ENCODE data around the gene GABBR2. TPM values are rescaled to one million over a fixed set of nuclear protein-coding genes. Genes with fewer than 3 reads are reported as not detected.
A peak's percentile ranks its signal among the peaks of the same experiment; 100 is the strongest.

Gene GABBR2
- total RNA-seq, 2 experiments from 2014 or later, result not detected

- H3K4me1 ChIP-seq (ENCODE audit: insufficient read depth, low read length, poor library complexity, severe bottlenecking), result no peaks in the 10 kb centered on the region
- no TSS peak for BruUV-seq (replicated peaks)
- H2AFZ ChIP-seq (ENCODE audit: low read length), result no peak overlapping the region
- no peaks in the 10 kb centered on the region for H3K9me2 ChIP-seq (ENCODE audit: insufficient read depth, low read length)
- DNase-seq (ENCODE audit: low spot score), result peak; percentile 89
- no peaks in the 10 kb centered on the region for H3K9me3 ChIP-seq (ENCODE audit: low read length)
- no peaks in the 10 kb centered on the region for H4K20me1 ChIP-seq (ENCODE audit: insufficient read depth, low read length)
- no peaks in the 10 kb centered on the region for H3K36me3 ChIP-seq (ENCODE audit: insufficient read depth, low read length)
- CTCF ChIA-PET (ENCODE audit: unreplicated experiment), result interaction anchor here (0.5 to 0.9 kb wide), 2 partner anchors 249 to 459 kb away, joined by 4 to 5 read pairs; no protein-coding TSS in a partner anchor
- H3K4me3 ChIP-seq (ENCODE audit: low read depth, low read length, poor library complexity, severe bottlenecking), result no peak overlapping the region
- no peak overlapping the region for H3K4me2 ChIP-seq (ENCODE audit: low read length)
- no peaks in the 10 kb centered on the region for H3K79me2 ChIP-seq (ENCODE audit: insufficient read depth, low read depth, low read length)
- POLR2A ChIA-PET, result no interaction called here
- intact Hi-C loops (cut with micrococcal nuclease; ENCODE audit: unreplicated experiment), result loop anchor here (1.0 to 10.0 kb wide), 4 partner anchors 47 to 476 kb away; no protein-coding TSS in a partner anchor
- H3K27ac ChIP-seq (ENCODE audit: low read depth, low read length, poor library complexity, severe bottlenecking), result no peak overlapping the region
- TF ChIP-seq, protein P1, sequence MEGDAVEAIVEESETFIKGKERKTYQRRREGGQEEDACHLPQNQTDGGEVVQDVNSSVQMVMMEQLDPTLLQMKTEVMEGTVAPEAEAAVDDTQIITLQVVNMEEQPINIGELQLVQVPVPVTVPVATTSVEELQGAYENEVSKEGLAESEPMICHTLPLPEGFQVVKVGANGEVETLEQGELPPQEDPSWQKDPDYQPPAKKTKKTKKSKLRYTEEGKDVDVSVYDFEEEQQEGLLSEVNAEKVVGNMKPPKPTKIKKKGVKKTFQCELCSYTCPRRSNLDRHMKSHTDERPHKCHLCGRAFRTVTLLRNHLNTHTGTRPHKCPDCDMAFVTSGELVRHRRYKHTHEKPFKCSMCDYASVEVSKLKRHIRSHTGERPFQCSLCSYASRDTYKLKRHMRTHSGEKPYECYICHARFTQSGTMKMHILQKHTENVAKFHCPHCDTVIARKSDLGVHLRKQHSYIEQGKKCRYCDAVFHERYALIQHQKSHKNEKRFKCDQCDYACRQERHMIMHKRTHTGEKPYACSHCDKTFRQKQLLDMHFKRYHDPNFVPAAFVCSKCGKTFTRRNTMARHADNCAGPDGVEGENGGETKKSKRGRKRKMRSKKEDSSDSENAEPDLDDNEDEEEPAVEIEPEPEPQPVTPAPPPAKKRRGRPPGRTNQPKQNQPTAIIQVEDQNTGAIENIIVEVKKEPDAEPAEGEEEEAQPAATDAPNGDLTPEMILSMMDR (conservative IDR thresholded peaks at IDR 0.05; ENCODE audit: low read length), result peak; percentile 98
- TF ChIP-seq EZH2phosphoT487 (IDR thresholded peaks at IDR 0.05; ENCODE audit: borderline replicate concordance, low read depth, low read length), result no peak
Observed at GRCh38 chr9:98315551-98316060, 393.1 kb downstream of the GABBR2 start.

GRCh38 chr9:98315067-98315453, 393.7 kb downstream of the GABBR2 start:
- TF ChIP-seq EZH2phosphoT487 (IDR thresholded peaks at IDR 0.05; ENCODE audit: borderline replicate concordance, low read depth, low read length), result no peak
- TF ChIP-seq, protein P1 (conservative IDR thresholded peaks at IDR 0.05; ENCODE audit: low read length), result no peak
- H3K9me2 ChIP-seq (ENCODE audit: insufficient read depth, low read length), result no peaks in the 10 kb centered on the region
- intact Hi-C loops (cut with micrococcal nuclease; ENCODE audit: unreplicated experiment), result loop anchor here (1.0 to 10.0 kb wide), 4 partner anchors 47 to 476 kb away; no protein-coding TSS in a partner anchor
- ChIA-PET CTCF (ENCODE audit: unreplicated experiment) (no interaction called here), POLR2A (interaction anchor here (0.5 kb wide), 1 partner anchor 10 kb away, joined by 4 read pairs; no protein-coding TSS in a partner anchor)
- no TSS peak for BruUV-seq (replicated peaks)
- no peaks in the 10 kb centered on the region for H3K79me2 ChIP-seq (ENCODE audit: insufficient read depth, low read depth, low read length)
- H4K20me1 ChIP-seq (ENCODE audit: insufficient read depth, low read length), result no peaks in the 10 kb centered on the region
- no peak overlapping the region for H3K4me2 ChIP-seq (ENCODE audit: low read length)
- H3K4me1 ChIP-seq (ENCODE audit: insufficient read depth, low read length, poor library complexity, severe bottlenecking), result no peaks in the 10 kb centered on the region
- no peaks in the 10 kb centered on the region for H3K36me3 ChIP-seq (ENCODE audit: insufficient read depth, low read length)
- no peak overlapping the region for H2AFZ ChIP-seq (ENCODE audit: low read length)
- no peak overlapping the region for H3K27ac ChIP-seq (ENCODE audit: low read depth, low read length, poor library complexity, severe bottlenecking)
- no peaks in the 10 kb centered on the region for H3K9me3 ChIP-seq (ENCODE audit: low read length)
- H3K4me3 ChIP-seq (ENCODE audit: low read depth, low read length, poor library complexity, severe bottlenecking), result no peak overlapping the region
- no peak for DNase-seq (ENCODE audit: low spot score)

- POLR2A ChIA-PET, result interaction anchor here (0.5 kb wide), 1 partner anchor 10 kb away, joined by 4 read pairs; no protein-coding TSS in a partner anchor
Observed at GRCh38 chr9:98314381-98315066, 394.2 kb downstream of the GABBR2 start.

More at GRCh38 chr9:98314381-98315066, 394.2 kb downstream of the GABBR2 start:
- no peaks in the 10 kb centered on the region for H3K9me3 ChIP-seq (ENCODE audit: low read length)
- no peak for TF ChIP-seq EZH2phosphoT487 (IDR thresholded peaks at IDR 0.05; ENCODE audit: borderline replicate concordance, low read depth, low read length)
- TF ChIP-seq, protein P1 (conservative IDR thresholded peaks at IDR 0.05; ENCODE audit: low read length), result no peak
- intact Hi-C loops (cut with micrococcal nuclease; ENCODE audit: unreplicated experiment), result loop anchor here (1.0 to 10.0 kb wide), 4 partner anchors 48 to 477 kb away; no protein-coding TSS in a partner anchor
- H3K79me2 ChIP-seq (ENCODE audit: insufficient read depth, low read depth, low read length), result no peaks in the 10 kb centered on the region
- CTCF ChIA-PET (ENCODE audit: unreplicated experiment), result no interaction called here
- BruUV-seq (replicated peaks), result no TSS peak
- H3K4me3 ChIP-seq (ENCODE audit: low read depth, low read length, poor library complexity, severe bottlenecking), result no peak overlapping the region
- no peak for DNase-seq (ENCODE audit: low spot score)
- H3K36me3 ChIP-seq (ENCODE audit: insufficient read depth, low read length), result no peaks in the 10 kb centered on the region
- no peak overlapping the region for H2AFZ ChIP-seq (ENCODE audit: low read length)
- H3K4me2 ChIP-seq (ENCODE audit: low read length), result no peak overlapping the region
- H3K4me1 ChIP-seq (ENCODE audit: insufficient read depth, low read length, poor library complexity, severe bottlenecking), result no peaks in the 10 kb centered on the region
- no peaks in the 10 kb centered on the region for H3K9me2 ChIP-seq (ENCODE audit: insufficient read depth, low read length)
- H4K20me1 ChIP-seq (ENCODE audit: insufficient read depth, low read length), result no peaks in the 10 kb centered on the region
- no peak overlapping the region for H3K27ac ChIP-seq (ENCODE audit: low read depth, low read length, poor library complexity, severe bottlenecking)
